T-helper 1 cell treated with Interleukin-12 subunit alpha and Interleukin-12 subunit beta and Interleukin-4 antibody, amounts not matched to agents 30 μg/mL and 1 μg/mL, for 36 hours (primary cell): ENCODE measurements around the gene RET.

Experiments used
- H3K27ac Mint-ChIP-seq: one replicate; pipeline ENCODE4 v1.8.0; 2021; ENCODE audit warnings: mild to moderate bottlenecking, mixed read lengths
- H3K27me3 Mint-ChIP-seq: one replicate; pipeline ENCODE4 v1.8.0; 2021; ENCODE audit warnings: low read depth, mixed read lengths
- H3K36me3 Mint-ChIP-seq: one replicate; pipeline ENCODE4 v1.8.0; 2021; ENCODE audit warnings: low read depth, mixed read lengths
- H3K4me1 Mint-ChIP-seq: one replicate; pipeline ENCODE4 v1.8.0; 2021; ENCODE audit warnings: low read depth, mixed read lengths
- H3K4me3 Mint-ChIP-seq: one replicate; pipeline ENCODE4 v1.8.0; 2021; ENCODE audit warnings: mild to moderate bottlenecking, moderate library complexity, mixed read lengths
- H3K9me3 Mint-ChIP-seq: one replicate; pipeline ENCODE4 v1.8.0; 2021; ENCODE audit warnings: mixed read lengths

The RET gene

DNA sequence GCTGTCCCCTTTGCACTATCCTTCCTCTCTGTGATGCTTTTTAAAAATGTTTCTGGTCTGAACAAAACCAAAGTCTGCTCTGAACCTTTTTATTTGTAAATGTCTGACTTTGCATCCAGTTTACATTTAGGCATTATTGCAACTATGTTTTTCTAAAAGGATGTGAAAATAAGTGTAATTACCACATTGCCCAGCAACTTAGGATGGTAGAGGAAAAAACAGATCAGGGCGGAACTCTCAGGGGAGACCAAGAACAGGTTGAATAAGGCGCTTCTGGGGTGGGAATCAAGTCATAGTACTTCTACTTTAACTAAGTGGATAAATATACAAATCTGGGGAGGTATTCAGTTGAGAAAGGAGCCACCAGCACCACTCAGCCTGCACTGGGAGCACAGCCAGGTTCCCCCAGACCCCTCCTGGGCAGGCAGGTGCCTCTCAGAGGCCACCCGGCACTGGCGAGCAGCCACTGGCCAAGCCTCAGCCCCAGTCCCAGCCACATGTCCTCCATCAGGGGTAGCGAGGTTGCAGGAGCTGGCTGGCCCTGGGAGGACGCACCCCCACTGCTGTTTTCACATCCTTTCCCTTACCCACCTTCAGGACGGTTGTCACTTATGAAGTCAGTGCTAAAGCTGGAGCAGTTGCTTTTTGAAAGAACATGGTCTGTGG is 50.0 kb downstream of the RET start:
- H3K4me3 Mint-ChIP-seq: no peak overlapping the region
- peak overlapping the region; percentile 92 for H3K27ac Mint-ChIP-seq
- H3K9me3 Mint-ChIP-seq: no peaks in the 10 kb centered on the region
- peaks cover 76% of the 10 kb centered on the region for H3K4me1 Mint-ChIP-seq
- no peaks in the 10 kb centered on the region for H3K27me3 Mint-ChIP-seq
- no peaks in the 10 kb centered on the region for H3K36me3 Mint-ChIP-seq

DNA sequence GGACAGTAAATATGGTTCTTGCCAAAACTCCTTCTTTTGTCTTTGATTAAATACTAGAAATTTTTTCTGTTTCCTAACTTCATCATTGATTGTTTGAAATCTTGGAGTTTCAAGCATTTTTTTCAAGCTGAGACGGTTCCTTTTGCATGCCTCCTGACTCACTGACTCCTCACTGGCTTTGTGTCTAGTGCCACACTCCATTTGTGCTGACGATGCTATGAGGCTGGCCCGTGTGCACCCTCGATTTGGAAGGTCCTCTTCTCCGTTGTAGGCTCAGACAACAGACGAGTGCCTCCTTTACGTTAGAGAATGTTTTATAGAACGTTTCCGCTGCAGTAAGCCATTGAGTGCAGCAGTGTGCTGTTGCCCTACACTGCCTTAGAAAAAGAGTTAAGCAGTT is 50.6 kb downstream of the RET start:
- peak overlapping the region; percentile 9 for H3K4me3 Mint-ChIP-seq
- H3K27me3 Mint-ChIP-seq: no peaks in the 10 kb centered on the region
- H3K9me3 Mint-ChIP-seq: no peaks in the 10 kb centered on the region
- H3K27ac Mint-ChIP-seq: peak overlapping the region; percentile 92
- H3K4me1 Mint-ChIP-seq: peaks cover 74% of the 10 kb centered on the region
- no peaks in the 10 kb centered on the region for H3K36me3 Mint-ChIP-seq

DNA sequence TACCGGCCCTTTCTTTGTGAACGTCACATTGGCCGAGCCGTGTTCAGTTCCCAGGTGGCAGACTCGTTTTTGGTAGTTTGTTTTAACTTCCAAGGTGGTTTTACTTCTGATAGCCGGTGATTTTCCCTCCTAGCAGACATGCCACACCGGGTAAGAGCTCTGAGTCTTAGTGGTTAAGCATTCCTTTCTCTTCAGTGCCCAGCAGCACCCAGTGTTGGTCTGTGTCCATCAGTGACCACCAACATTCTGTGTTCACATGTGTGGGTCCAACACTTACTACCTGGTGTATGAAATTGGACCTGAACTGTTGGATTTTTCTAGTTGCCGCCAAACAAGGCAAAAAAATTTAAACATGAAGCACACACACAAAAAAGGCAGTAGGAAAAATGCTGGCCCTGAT is 51.5 kb downstream of the RET start:
- Mint-ChIP-seq H3K27me3 (no peaks in the 10 kb centered on the region), H3K9me3 (no peaks in the 10 kb centered on the region), H3K27ac (peak overlapping the region; percentile 92), H3K4me1 (peaks cover 74% of the 10 kb centered on the region), H3K36me3 (no peaks in the 10 kb centered on the region), H3K4me3 (no peak overlapping the region)

DNA sequence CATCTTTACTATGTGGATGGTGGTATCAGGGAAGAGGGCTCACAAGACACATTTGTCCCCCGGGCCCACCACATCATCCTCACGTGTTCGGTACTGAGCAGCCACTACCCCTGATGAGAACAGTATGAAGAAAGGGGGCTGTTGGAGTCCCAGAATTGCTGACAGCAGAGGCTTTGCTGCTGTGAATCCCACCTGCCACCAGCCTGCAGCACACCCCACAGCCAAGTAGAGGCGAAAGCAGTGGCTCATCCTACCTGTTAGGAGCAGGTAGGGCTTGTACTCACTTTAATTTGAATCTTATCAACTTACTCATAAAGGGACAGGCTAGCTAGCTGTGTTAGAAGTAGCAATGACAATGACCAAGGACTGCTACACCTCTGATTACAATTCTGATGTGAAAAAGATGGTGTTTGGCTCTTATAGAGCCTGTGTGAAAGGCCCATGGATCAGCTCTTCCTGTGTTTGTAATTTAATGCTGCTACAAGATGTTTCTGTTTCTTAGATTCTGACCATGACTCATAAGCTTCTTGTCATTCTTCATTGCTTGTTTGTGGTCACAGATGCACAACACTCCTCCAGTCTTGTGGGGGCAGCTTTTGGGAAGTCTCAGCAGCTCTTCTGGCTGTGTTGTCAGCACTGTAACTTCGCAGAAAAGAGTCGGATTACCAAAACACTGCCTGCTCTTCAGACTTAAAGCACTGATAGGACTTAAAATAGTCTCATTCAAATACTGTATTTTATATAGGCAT is 52.3 kb downstream of the RET start:
- H3K36me3 Mint-ChIP-seq: no peaks in the 10 kb centered on the region

DNA sequence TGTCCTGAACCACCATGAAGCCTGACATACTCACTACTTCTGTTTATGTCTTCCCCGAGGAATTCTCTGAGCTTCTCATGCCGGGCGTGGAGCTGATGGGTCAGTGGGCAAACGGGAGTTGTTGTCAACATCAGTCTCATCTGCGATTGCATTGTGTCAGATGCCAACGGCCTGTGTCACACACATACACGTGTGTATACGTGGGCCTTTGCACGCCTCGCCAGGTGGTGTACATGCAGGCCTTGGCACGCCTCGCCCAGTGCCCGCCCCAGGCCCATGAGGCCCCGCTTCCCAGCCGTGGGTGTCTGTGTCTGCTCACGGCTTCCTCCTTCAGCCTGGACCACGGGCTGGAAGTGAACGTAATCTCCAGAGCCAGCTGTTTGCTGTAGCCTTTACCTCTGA is 53.9 kb downstream of the RET start:
- H3K9me3 Mint-ChIP-seq: no peaks in the 10 kb centered on the region
- peak overlapping the region; percentile 11 for H3K27ac Mint-ChIP-seq
- H3K4me1 Mint-ChIP-seq: peaks cover 75% of the 10 kb centered on the region
- peaks cover 11% of the 10 kb centered on the region for H3K36me3 Mint-ChIP-seq
- H3K4me3 Mint-ChIP-seq: no peak overlapping the region
- H3K27me3 Mint-ChIP-seq: no peaks in the 10 kb centered on the region

More for the DNA sequence above, 52.3 kb downstream of the RET start:
- H3K27ac Mint-ChIP-seq: peak overlapping the region; percentile 92
- no peaks in the 10 kb centered on the region for H3K9me3 Mint-ChIP-seq
- peak overlapping the region; percentile 40 for H3K4me3 Mint-ChIP-seq
- no peaks in the 10 kb centered on the region for H3K27me3 Mint-ChIP-seq
- peaks cover 70% of the 10 kb centered on the region for H3K4me1 Mint-ChIP-seq

DNA sequence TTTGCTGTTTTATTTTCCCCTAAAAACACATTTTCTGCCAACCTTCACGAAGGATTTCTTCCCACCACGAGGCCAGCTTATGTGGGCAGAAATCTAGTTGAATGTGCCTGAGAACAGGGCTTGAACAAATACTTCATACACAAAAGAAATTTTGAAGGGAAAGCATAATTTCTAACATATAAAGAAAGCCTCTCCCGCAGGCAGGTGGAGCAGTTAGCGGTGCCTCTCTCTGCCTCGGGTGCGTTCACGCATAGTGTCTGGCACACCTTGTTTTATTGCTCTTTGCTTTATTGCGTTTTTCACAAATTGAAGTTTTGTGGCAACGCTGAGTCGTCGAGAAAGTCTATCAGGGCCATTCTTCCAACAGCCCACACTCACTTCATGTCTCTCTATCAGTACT is 54.4 kb downstream of the RET start:
- Mint-ChIP-seq H3K27ac (peak overlapping the region; percentile 67), H3K27me3 (no peaks in the 10 kb centered on the region), H3K4me1 (peaks cover 77% of the 10 kb centered on the region), H3K36me3 (peaks cover 15% of the 10 kb centered on the region), H3K4me3 (no peak overlapping the region), H3K9me3 (no peaks in the 10 kb centered on the region)

DNA sequence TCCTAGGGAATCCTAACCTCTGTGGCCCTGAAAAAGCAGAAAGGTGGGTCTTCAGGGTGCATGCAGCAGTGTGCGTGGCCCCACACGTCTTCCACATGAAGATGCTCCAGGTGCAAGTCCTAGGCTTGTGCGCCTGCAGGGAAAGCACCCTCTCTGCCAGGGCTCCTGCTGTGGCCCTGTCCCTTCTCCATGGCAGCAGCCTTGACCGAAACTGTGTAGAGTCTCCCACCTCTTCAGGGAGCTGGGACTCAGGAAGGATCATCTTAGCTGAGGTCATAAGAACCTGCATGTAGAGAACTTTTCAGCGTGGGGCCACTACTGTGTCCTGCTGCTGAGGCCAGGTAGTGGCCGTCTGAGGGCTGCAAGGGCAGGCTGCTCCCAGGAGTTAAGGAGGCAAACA is 55.0 kb downstream of the RET start:
- Mint-ChIP-seq H3K36me3 (peaks cover 16% of the 10 kb centered on the region), H3K4me1 (peaks cover 76% of the 10 kb centered on the region)

DNA sequence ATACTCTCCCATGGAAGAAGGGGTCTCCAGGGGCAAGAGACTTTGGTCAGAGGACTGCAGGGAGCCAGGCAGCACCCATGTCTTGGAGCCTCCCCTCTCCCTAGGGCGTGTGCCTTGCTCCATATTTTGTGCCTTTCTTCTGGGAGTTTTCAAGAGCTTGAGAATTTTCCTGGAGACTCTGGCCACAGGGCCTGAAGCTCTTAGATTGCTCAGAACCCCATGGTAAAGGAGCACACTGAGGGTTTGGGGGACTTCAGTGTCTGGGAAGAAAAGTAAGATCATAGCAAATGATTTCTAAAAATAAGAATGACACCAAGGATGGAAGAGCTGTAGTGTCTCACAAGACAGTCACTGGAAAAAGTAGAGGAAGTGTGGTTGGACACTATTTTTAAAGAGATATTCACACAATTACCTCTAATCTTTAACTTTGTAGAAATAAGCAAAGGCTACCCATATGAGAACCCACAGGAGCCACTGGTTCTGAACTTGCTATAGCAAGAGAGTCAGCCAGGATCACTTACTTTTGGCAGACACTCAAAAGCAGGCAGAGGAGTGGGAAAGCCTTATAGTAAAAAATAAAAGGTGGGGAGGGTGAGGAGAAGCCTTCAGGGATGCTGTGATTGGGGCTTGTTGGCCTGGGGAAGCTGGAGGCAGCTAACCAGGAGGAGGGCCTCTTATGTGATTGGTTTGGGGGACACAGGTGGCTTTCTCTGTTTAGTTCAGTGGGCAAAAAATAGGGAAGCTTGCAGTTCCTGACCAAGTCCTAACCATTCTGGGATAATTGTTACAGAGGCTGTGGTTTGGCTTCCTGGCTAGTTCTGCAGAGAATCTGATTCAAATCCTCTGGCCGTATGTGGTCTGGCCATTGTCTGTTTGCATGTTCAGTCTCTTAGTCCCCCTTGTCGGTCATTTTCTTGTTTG is 56.3 kb downstream of the RET start:
- Mint-ChIP-seq H3K27ac (peak overlapping the region; percentile 28), H3K4me3 (no peak overlapping the region), H3K36me3 (peaks cover 18% of the 10 kb centered on the region), H3K9me3 (no peaks in the 10 kb centered on the region), H3K27me3 (no peaks in the 10 kb centered on the region), H3K4me1 (peaks cover 64% of the 10 kb centered on the region)

More for the DNA sequence above, 55.0 kb downstream of the RET start:
- H3K27ac Mint-ChIP-seq: peak overlapping the region; percentile 67
- H3K4me3 Mint-ChIP-seq: no peak overlapping the region
- H3K27me3 Mint-ChIP-seq: no peaks in the 10 kb centered on the region
- H3K9me3 Mint-ChIP-seq: no peaks in the 10 kb centered on the region

DNA sequence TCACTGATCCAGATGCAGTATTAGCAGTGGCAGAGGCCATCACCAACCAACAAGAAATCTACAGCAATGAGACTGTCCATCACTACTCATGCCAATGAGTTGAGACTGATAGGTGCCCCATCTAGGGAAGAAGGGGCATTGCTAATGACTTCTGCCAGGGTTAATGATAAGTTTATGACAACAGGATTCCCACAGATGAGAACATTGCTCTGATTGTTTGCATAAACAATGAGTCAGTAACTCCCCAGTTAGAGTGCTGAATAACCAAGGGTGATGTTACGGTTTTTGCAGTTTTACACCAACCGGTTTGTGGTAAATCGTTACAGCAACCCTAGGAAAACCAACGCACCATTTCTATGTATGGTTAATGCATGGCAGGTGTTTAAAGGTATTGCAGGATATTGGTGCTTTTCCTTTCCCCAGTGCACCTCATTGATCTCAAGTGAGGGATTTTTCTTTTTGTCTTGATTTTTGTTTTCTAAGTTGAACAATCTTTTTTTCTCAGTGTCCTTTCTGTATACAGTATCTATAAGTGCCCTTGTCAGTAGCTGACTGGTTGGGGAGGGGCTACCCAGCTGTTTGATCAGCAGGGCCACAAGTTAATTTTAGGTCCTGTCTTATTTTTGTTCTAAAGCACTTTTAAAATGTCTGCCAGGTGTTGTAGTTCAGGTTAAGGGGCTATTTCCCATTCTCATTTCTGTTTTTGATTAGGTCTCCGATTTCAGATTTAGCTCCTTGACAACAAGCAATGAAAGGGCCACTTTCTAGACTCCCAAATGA is 57.4 kb downstream of the RET start:
- H3K36me3 Mint-ChIP-seq: peaks cover 24% of the 10 kb centered on the region
- peaks cover 58% of the 10 kb centered on the region for H3K4me1 Mint-ChIP-seq
- no peak overlapping the region for H3K4me3 Mint-ChIP-seq

DNA sequence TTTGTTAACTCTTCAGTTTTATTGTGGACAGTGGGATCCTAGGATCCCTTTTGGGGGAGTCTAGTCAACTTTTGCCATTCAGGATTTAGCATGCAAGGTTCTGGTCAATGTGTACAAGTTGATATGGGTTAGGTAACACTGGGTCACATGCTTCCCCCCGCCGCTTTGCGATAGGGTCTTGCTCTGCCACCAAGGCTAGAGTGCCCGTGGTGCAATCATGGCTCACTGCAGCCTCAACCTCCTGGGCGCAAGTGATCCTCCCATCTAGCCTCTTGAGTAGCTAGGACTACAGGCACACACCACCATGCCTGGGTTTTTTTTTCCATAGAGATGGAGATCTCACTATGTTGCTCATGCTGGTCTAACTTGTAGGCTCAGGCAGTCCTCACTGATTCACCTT is 58.2 kb downstream of the RET start:
- Mint-ChIP-seq H3K9me3 (no peaks in the 10 kb centered on the region), H3K27ac (no peak overlapping the region), H3K4me3 (peak overlapping the region; percentile 72), H3K27me3 (no peaks in the 10 kb centered on the region), H3K4me1 (peaks cover 56% of the 10 kb centered on the region), H3K36me3 (peaks cover 28% of the 10 kb centered on the region)

More for the DNA sequence above, 57.4 kb downstream of the RET start:
- no peaks in the 10 kb centered on the region for H3K27me3 Mint-ChIP-seq
- no peaks in the 10 kb centered on the region for H3K9me3 Mint-ChIP-seq
- H3K27ac Mint-ChIP-seq: peak overlapping the region; percentile 8

DNA sequence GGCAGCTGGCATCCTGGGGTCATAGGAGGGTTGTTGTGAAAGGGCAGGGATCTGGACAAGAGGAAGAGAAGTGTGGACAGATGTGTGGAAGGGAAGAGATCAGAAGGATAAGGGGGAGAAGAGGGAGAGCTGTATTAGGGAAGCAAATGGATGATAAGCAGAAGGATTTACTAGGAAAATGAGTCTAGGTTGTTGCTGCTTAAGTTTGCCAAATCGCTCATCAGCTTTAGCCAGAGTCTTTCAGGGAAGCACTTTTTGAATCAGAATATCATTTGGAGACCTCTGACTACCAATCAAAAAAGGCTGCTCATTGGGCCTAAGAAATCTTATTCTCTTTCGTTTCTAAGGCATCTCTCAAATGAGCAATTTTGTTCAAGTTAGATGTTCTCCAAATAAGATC is 58.8 kb downstream of the RET start:
- Mint-ChIP-seq H3K4me1 (peaks cover 54% of the 10 kb centered on the region), H3K27ac (peak overlapping the region; percentile 98), H3K27me3 (no peaks in the 10 kb centered on the region), H3K36me3 (peaks cover 32% of the 10 kb centered on the region), H3K9me3 (no peaks in the 10 kb centered on the region), H3K4me3 (peak overlapping the region; percentile 97)

DNA sequence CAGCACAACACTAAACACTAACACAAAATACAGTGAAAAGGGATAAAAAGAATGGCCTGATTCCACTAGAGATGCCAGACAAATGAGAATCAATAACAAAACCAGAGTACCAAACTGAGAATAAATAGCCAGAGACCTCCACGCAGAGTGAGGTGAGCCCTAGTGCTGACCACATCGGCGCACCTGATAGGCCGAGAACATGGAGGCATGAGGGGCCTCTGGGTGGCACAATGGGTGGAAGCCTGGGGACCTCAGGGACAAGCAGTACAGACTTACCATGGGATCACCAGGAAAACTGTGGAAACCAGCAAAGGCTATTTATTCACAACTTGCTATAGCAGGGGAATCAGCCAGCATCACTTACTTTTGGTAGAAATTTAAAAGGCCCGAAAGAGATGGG is 59.6 kb downstream of the RET start:
- peak overlapping the region; percentile 98 for H3K27ac Mint-ChIP-seq

DNA sequence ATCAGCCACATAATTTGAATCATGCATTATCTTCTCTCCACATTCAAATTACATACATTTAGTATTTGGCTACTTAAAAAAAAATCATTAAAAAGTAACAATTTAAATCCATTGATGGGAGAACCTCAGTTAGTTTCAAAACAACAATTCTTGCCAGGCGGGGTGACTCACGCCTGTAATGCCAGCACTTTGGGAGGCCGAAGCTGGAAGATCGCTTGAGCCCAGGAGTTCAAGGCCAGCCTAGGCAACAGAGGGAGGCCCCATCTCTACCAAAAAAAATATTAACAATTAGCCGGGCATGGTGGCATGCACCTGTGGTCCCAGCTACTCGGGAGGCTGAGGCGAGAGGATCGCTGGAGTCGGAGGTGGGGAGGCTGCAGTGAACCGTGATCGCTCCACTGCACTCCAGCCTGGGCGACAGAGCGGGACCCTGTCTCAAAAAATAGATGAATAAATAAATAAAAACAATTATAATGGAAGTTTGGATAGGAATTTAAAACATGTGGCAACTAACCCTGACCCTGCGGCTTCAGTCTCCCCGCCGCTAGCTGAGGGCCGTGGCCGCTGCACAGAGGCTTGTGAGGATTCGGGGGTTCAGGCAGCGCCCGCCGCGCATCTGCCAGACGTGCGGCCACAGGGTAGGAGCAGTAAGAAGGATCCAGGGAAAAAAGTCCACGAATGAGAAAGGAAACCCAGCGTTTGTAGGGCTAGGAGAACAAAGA is 60.3 kb downstream of the RET start:
- peaks cover 50% of the 10 kb centered on the region for H3K4me1 Mint-ChIP-seq
- no peaks in the 10 kb centered on the region for H3K9me3 Mint-ChIP-seq
- peak overlapping the region; percentile 97 for H3K4me3 Mint-ChIP-seq
- no peaks in the 10 kb centered on the region for H3K27me3 Mint-ChIP-seq
- peaks cover 37% of the 10 kb centered on the region for H3K36me3 Mint-ChIP-seq
- peak overlapping the region; percentile 98 for H3K27ac Mint-ChIP-seq

More for the DNA sequence above, 59.6 kb downstream of the RET start:
- Mint-ChIP-seq H3K36me3 (peaks cover 34% of the 10 kb centered on the region), H3K4me1 (peaks cover 52% of the 10 kb centered on the region), H3K4me3 (peak overlapping the region; percentile 97), H3K9me3 (no peaks in the 10 kb centered on the region), H3K27me3 (no peaks in the 10 kb centered on the region)
